ENCODE measurements around the gene TRAFD1. TPM values are rescaled to one million over a fixed set of nuclear protein-coding genes. Genes with fewer than 3 reads are reported as not detected.

TRAFD1 gene
- total and polyA plus RNA-seq, 2 of the 8 experiments (the other 6 are each of a cell fraction or from before 2014, with no cell fraction given): 18.1 to 33.1 TPM

GRCh38 chr12:112112409-112113133 is 12.8 kb upstream of the TRAFD1 start:
- 81% methylated on average over 6 of the region's 6 CpGs; no CpG with 5 or more reads in 1 of the 2 experiments for WGBS, 2 experiments (ENCODE audit: extremely low coverage in 1 of 2, insufficient coverage in 1 of 2, insufficient read length in 1 of 2, insufficient replicate concordance in 2 of 2, low coverage in 1 of 2, low lambda C conversion rate in 2 of 2, missing lambda C conversion rate in 1 of 2)
- Histone ChIP-seq H4K5ac (ENCODE audit: insufficient read length, low read depth, low read length) (peak overlapping the region; percentile 12), H3K36me3 (ENCODE audit: control insufficient read depth in 2 of 4, insufficient read depth in 4 of 4, low read length in 3 of 4) (no peaks in the 10 kb centered on the region), H2AK5ac (ENCODE audit: low read depth, low read length) (no peak overlapping the region), H3K4me2 (ENCODE audit: insufficient read depth in 1 of 2, low read depth in 2 of 2, low read length in 2 of 2) (no peak overlapping the region; a peak in 1 of 4 replicates), H3K23ac (ENCODE audit: insufficient read length) (no peak overlapping the region), H4K20me1 (replicated peaks in 1 of 2; ENCODE audit: control insufficient read depth in 1 of 2, insufficient read depth in 2 of 2, low read length in 2 of 2) (no peaks in the 10 kb centered on the region), H4K91ac (replicated peaks; ENCODE audit: insufficient read length, low read length) (peak overlapping the region; percentile 22), H2AFZ (ENCODE audit: low read length) (peak overlapping the region; percentile 14), H3K18ac (ENCODE audit: extremely low read depth, low read length) (peak overlapping the region; percentile 63; the same call in 1 of the 2 replicates), H2BK12ac (ENCODE audit: low read depth, low read length) (peak overlapping the region; percentile 89), H2BK20ac (ENCODE audit: low read length) (peak overlapping the region; percentile 76; the same call in 1 of the 2 replicates), H3K9me3 (ENCODE audit: insufficient read depth in 2 of 2, low read depth in 1 of 2, low read length in 1 of 2) (no peaks in the 10 kb centered on the region), H3K23me2 (ENCODE audit: low read depth, low read length) (peaks cover 8% of the 10 kb centered on the region; the same call in 1 of the 2 replicates), H3K27me3 (replicated peaks in 1 of 4; ENCODE audit: control insufficient read depth in 3 of 4, extremely low read depth in 1 of 4, insufficient read depth in 3 of 4, low read length in 3 of 4) (no peaks in the 10 kb centered on the region), H3K4ac (replicated peaks; ENCODE audit: insufficient read length, low read depth, low read length) (peak overlapping the region; percentile 24), H3K9ac (replicated peaks in 1 of 4; ENCODE audit: extremely low read depth in 1 of 4, low read depth in 3 of 4, low read length in 3 of 4) (no peak overlapping the region; a peak in 2 of 7 replicates), H4K8ac (ENCODE audit: extremely low read depth, insufficient read depth, low read length) (no peak overlapping the region), H2BK15ac (ENCODE audit: low read length) (no peak overlapping the region), H3K4me1 (replicated peaks in 1 of 4; ENCODE audit: control insufficient read depth in 3 of 4, insufficient read depth in 4 of 4, low read length in 3 of 4) (peaks cover 11 to 17% (median 14%) of the 10 kb centered on the region in 4 experiments; a peak in 6 of 7 replicates), H3K79me2 (ENCODE audit: control insufficient read depth in 1 of 2, insufficient read depth in 2 of 2, low read length in 2 of 2) (peaks cover 6 to 15% of the 10 kb centered on the region in 2 experiments), H2BK5ac (ENCODE audit: low read depth, low read length) (peak overlapping the region; percentile 3), H2BK120ac (replicated peaks; ENCODE audit: low read depth, low read length) (peak overlapping the region; percentile 3), H3K4me3 (ENCODE audit: extremely low read depth in 1 of 4, insufficient read depth in 2 of 4, low read depth in 3 of 4, low read length in 4 of 4) (no peak overlapping the region), H3K79me1 (ENCODE audit: low read depth, low read length) (no peaks in the 10 kb centered on the region; the same call in 1 of the 2 replicates), H3K14ac (ENCODE audit: insufficient read length) (no peak overlapping the region), H3K27ac (ENCODE audit: low read depth, low read length) (peak overlapping the region; percentile 15; the same call in 1 of the 2 replicates), H3K56ac (replicated peaks; ENCODE audit: insufficient read length, low read depth, low read length) (no peak overlapping the region)
- TF ChIP-seq RFX5 (IDR thresholded peaks at IDR 0.05; ENCODE audit: borderline replicate concordance, low read depth, low read length) (no peak), BACH1 (IDR thresholded peaks at IDR 0.05; ENCODE audit: low read length) (no peak; the same call in 1 of the 2 replicates), POLR2A (IDR thresholded peaks at IDR 0.05; ENCODE audit: control extremely low read depth in 1 of 2, low read depth in 2 of 2, low read length in 2 of 2) (peak in 1 of 2 experiments; percentile 30; a peak in 1 of 3 replicates), JUND (IDR thresholded peaks at IDR 0.05; ENCODE audit: low read length) (peak; percentile 73), TAF1 (IDR thresholded peaks at IDR 0.05; ENCODE audit: low read depth, low read length) (0 out of 2 replicates have a peak, but pooled peaks have one; percentile 39), SP1 (IDR thresholded peaks at IDR 0.05; ENCODE audit: low read depth, low read length) (0 out of 2 replicates have a peak, but pooled peaks have one; percentile 19)
- ChIA-PET POLR2A (ENCODE audit: partially characterized antibody) (interaction anchor here (0.7 kb wide), 1 partner anchor 14 kb away, joined by 3 read pairs; no protein-coding TSS in a partner anchor), CTCF (ENCODE audit: partially characterized antibody) (interaction anchor here (1.1 to 2.1 kb wide), 3 partner anchors 9 to 85 kb away, joined by 3 to 7 read pairs (median 3); no protein-coding TSS in a partner anchor)
- DNase-seq (ENCODE audit: low read depth in 1 of 2, low spot score in 2 of 2) (no peak), FAIRE-seq (no peak)

Measured in H1 (cell line).